Activated naive CD4-positive, alpha-beta T cell treated with Interleukin-2 at 50 U/mL for 16 hours (primary cell): ENCODE data around the gene BCAP29.

Experiments used
- DNase-seq: peaks from one replicate; pipeline ENCODE4 v3.0.0-alpha.2; 2020

Gene BCAP29

GRCh38 chr7:107584716-107585115 is 4.7 kb downstream of the BCAP29 start:
- no peak for DNase-seq

DNA sequence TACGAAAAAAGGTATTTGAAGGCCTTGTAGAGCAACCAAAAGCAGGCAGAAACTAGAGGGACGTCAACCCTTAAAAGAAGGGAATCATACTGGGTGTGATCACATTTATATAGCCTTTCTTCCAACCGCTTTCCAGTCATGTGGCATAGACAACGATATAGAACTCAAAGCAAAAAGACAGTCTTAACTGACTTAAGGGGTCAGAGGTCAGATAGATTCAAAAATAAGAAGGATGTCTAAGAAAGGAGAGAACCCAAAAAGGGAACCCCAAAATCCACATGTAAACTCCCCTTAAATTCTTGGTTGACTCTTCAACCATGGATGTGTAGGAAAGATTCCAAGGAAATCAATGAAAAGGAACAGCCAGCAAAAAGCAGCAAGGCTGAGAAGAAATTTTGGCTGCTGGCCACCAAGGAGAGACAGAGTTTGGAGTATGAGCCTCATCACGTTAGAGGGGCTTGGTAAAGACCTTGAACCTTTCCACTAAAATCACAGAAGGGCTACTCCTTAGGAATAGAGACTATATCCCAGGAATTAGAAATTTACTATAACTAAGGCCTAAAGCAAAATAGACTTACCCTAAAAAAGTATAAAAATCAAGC is 8.6 kb downstream of the BCAP29 start:
- DNase-seq = no peak

DNA sequence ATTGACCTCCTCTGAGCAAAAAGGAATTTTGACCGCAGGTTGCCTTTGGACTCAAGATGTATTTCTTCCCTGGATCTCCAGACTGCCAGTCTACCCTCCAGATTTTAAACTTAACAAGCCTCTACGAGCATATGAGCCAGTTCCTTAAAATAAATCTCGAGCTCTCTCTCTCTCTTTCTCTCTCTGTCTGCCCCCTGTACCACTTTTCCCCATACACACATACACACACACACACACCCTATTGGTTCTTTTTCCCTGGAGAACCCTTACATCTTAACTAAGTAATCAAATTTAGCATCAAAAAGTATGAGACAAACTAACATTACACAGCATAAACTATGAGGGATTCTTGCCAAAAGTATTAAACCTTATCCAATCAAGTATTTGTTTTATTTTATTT is 11.4 kb downstream of the BCAP29 start:
- no peak for DNase-seq

DNA sequence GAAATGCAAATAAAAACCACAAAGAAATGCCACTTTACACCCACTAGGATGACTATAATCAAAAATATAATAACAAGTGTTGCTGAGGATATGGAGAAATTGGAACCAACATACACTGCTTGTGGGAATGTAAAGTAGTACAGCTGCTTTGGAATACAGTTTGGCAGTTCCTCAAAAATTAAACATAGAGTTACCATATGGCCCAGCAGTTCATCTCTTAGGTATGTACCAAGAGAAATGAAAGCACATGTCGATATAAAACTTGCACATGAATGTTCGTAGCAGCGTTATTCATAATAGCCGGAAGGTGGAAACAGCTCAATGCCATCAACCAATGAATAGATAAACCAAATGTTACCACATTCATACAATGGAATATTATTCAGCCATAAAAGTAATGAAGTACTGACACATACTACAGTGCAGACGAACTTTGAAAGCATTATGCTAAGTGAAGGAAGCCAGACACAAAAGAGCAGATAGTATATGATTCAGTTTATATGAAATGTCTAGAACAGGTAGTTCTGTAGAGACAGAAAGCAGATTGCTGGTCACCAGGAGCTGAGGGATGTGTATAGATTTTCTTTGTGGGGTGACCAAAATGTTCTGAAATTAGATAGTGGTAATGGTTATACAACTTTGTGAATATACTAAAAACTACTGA is 12.4 kb downstream of the BCAP29 start:
- DNase-seq = no peak

DNA sequence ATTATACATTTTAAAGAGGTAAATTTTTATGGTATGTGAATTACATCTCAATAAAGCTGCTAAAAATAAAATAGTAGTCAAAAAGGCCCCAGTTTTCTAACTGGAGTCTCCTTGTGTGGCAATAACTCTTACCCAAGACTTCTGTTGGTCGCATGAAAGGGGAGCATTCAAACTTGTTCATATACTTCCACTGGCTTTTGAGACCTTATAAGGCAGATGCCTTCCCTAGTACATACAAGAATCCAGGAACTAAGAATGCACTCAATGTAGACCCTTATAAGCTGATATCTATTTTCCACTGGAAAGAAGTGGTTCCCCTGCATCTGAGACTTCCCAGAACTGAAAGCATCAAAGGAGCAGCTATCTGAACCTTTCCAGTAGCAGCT is 13.0 kb downstream of the BCAP29 start:
- no peak for DNase-seq

DNA sequence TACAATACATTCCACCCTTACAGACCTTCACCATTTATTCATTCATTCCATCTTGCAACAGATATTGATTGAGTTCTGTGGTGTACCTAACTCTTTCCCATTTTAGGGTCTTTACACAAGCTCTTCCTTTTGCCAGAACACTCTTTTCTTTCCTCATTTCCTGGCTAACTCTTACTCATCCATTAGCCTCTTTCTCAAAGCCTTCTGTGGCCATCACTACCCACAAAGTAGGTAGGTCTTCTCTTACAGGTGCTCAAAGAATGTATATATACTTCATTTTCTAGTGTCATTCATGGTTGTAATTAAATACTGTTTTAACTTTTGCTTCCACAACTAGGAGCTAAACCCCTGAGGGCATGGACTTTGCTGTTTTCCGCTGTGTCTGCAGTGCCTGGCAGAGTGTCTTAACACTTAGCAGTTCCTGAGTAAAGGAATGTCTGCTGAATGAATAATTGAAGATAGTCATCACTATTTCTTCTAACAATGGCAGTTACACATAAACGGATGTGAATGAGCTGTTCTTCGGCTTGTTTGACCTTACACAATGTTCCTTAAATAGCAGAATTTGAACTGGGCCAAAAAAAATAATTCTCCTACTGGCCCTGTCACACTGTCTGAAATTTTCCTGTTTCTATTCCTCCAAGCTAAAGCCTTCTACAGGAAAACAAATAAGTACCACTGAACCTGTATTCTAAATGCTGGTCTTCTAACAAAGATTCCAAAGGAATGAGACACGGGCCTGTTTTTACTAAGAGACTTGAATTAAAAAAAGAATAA is 15.1 kb downstream of the BCAP29 start:
- DNase-seq = no peak

- no peak for DNase-seq
These were observed 17.0 kb downstream of the BCAP29 start for GRCh38 chr7:107596881-107597581.

DNA sequence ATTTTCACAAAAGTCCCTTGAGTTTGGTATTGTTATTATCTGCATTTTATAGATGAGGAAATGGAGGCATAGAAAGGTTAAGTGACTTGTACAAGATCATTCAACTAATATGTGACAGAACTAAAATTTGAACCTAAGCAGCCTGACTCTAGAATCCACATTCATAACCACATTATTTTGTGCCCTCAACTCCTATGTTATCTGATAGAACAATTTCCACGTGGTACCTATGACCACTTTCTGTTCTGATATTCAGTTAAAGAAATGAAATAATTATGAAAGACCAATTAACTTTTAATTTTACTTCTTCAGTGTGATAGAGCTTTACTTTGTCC is 17.5 kb downstream of the BCAP29 start:
- no peak for DNase-seq

DNA sequence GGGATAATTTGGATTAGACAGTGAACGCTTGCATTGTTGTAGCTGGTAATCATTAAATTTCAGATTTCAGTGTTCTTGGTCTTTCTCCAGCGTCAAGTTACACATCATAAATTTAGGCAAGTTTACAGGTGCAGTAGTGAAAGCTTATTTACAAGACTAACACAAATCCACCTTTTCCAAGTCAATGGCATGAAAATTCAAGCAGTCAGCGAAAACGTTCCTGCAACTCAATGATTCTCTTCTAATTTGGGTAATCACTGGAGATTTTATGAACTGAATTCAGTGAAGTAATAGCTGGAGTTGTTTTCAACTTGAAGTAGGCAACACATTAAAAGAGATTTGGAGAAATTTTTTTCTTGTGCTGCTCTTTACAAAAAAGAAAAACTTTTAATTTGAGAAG is 17.9 kb downstream of the BCAP29 start:
- DNase-seq = no peak

DNA sequence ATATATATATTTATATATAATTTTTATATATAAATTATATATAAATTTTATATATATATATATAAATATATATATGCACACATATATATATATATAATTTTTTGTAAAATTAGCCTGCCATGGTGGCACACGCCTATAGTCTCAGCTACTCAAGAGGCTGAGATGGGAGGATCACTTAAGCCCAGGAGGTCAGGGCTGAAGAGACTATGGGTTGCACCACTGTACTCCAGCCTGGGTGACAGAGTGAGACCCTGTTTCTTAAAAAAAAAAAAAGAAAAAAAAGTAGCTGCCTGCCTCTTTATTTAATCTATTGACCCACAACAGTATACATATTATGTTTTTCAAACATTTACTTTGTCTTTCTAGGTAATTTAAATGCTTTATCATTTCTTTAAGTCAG is 19.2 kb downstream of the BCAP29 start:
- DNase-seq = no peak

DNA sequence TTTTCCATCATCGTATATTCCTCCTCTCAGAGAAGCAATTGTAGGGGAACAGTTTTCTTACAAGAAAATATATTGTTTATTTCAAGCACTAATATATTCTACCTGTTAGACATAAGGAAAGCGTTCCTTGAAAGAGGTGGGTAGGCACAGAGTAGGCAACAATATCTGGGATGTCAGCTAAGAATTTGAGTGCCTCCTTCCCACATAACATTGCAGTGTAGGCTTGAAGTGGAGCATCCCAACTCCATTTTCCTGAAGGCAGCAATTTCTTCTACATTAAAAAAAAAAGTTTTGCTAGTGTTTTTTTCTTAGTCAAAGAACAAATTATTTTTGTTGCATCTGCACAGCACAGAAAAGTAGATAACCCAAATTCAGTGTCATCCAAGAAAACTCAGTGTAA is 20.8 kb downstream of the BCAP29 start:
- DNase-seq = no peak

- DNase-seq = no peak
These were observed 25.3 kb downstream of the BCAP29 start for GRCh38 chr7:107605218-107605815.

DNA sequence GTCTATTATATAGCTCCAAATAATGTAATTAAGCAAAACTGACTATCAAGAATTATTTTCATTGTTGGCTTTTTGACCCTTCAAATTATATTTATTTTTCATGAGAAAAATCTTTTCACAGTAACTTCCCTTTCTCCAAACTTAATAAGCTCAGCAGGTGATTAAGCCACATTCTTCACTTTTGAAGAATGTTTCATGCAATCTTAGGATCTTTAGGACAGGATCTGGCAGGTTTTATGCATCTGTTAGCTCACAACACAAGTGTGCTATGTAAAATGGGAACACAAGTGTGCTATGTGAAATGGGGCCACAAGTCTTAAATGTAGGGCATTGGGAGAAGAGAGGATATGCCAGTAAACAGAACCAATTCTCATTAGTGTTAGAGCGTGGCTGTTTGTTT is 26.3 kb downstream of the BCAP29 start:
- DNase-seq = no peak

DNA sequence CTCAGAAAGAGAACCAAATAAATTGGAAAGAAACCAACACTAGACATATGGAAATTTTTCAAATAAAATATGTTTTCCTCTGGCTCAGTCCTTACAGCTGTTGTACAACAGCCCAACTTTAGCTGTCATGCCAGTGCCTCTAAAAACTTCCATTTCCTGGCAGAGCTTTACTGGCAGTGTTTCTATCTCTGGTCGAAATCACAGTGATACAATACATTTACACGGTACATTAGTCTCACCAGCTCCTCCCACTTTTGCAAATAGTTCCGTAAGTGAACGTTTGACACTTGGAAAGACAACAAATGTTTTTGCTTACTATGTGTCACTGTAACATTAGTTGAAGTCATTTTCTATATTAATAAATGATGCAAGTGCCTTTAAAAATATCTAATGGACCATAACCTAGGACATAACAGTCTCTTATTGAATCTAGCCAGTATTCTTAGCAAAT is 29.8 kb downstream of the BCAP29 start:
- DNase-seq = no peak

DNA sequence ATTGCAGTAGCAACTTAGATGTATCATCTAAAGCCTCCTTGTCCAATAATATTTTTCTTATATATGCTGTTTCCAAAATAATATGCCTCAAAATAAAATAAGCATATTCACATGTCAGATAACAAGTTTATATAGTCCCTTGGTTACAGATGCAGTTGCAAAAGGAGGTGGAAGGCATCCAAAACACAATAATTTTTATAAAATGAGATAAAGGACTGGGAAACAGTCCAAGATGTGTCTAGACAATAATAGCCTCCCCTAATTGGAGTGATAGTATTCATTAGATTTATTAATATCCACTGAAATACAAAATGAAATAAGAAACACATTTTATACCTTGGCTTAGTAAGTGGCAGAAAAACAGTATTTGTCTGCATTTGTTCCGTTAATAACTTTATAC is 30.3 kb downstream of the BCAP29 start:
- no peak for DNase-seq

DNA sequence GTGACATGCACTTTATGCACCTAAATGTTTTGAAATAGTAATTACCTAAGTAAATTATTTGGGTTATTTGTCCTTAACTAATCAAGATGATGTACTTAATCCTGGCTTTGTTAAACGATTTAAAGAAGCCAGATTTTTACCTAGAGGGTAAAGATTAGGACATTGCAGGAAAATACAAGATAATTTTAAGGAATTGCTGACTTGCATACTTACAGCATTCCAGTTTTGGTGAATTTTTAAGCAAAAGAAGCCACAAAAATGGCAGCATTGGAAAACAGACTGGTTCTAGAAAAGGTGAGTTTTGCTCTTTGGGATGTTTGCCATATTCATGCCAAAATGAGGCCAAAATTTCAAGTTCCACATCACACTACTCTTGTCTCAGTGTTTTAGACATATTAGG is 33.4 kb downstream of the BCAP29 start:
- no peak for DNase-seq

DNA sequence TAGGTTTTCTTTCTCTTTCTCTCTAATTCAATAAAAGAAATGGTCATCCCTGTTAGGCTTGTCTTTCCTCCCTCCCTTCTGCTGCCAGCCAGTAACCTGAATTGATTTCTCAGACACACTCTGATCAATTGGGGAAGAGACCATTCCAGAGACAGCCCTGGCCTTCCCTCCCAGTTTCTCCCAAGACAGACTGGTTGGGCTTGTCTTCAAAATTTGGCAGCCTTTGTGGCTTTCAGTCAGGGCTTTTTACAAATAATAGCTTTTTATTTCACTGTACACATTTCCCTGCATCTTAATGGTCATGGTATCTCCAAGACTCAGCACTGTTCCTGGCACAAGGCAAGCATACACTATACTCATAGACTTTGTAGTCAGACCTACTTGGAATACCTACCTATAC is 33.9 kb downstream of the BCAP29 start:
- no peak for DNase-seq

GRCh38 chr7:107614425-107614824 is 34.4 kb downstream of the BCAP29 start:
- DNase-seq = no peak

DNA sequence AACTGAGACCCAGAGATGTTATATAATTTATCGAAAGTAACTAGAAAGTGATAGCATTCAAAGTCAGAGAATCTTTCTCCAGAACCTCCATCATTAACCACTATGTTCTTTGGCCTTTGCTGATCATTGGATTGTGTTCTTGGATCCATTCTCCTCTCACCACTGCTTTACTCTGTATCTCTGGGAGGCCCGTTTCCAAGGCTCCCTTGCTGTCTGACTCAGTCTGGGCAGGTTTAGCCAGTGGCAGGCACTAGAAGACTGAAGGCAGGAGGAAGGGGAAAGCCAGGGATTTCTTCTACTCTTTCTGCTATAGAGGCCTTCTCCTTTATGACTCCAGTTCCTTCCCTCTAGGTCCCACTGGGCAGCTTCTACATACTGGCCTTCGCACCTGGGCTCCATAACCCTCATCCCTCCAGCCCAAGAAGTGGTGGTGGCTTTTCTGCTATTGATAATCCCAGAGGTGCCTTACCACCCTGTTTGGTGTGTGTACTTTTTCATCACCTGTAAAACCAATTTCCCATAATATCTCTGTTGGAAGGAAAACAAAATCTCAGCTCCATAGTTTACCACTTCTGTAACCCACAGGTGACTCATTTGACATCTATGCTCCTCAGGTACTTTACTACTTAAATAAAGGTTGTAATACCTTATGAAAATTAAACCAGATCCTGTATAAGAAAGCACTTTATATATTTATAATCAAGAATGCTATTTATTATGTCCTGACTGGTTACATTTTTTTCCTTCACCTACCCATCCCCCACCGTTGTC is 36.0 kb downstream of the BCAP29 start:
- DNase-seq = no peak

GRCh38 chr7:107622429-107622828 is 42.4 kb downstream of the BCAP29 start:
- DNase-seq = no peak

DNA sequence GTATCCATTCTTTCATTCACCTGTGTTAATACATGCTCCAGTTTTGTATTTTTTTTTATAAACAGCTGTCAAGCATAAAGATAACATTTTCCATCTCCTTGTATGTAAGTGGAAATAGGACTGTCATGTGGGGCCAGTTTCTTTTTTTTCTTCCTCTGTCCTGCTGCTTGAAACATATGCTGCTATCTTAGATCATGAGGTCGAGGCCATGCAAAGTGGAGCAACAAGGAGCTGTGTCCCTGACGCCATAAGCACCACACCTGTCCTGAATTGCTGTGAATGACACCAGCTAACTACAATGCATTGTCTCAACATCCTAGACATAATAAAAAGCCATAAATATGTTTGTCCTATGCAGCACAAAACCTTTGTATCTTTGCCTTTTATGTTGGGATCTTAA is 42.8 kb downstream of the BCAP29 start:
- DNase-seq = no peak

- no peak for DNase-seq
These were observed 47.0 kb downstream of the BCAP29 start for GRCh38 chr7:107627002-107627401.
